Astrocyte (in vitro differentiated cells and primary cell): Measurements from ENCODE around the gene HSPA4L. TPM values are rescaled to one million over a fixed set of nuclear protein-coding genes. Genes with fewer than 3 reads are reported as not detected.

Source experiments
- DNase-seq: peaks from one replicate; pipeline ENCODE4 v3.0.0-alpha.2; 2010; ENCODE audit warnings: low read depth
- FAIRE-seq: peaks from 2 replicates; lab custom pipeline; 2011; peaks lifted over from hg19 to GRCh38; lab: Jason Lieb, UNC
- H2AFZ ChIP-seq: 2 replicates; pipeline ENCODE4 v1.6.0; 2012; ENCODE audit warnings: low read depth, low read length, inconsistent platforms
- H3K27ac ChIP-seq: 2 replicates; pipeline ENCODE4 v1.5.1; 2011; ENCODE audit warnings: low read depth, low read length, inconsistent platforms
- H3K27me3 ChIP-seq: 2 replicates; pipeline ENCODE4 v1.6.0; 2011; ENCODE audit warnings: low read length, inconsistent platforms; ENCODE audit not compliant: insufficient read depth
- H3K36me3 ChIP-seq: 2 replicates; pipeline ENCODE4 v1.5.1; 2011; ENCODE audit warnings: low read length, inconsistent platforms; ENCODE audit not compliant: insufficient read depth
- H3K4me1 ChIP-seq: 2 replicates; pipeline ENCODE4 v1.5.1; 2011; ENCODE audit warnings: low read length, inconsistent platforms; ENCODE audit not compliant: insufficient read depth
- H3K4me2 ChIP-seq: 2 replicates; pipeline ENCODE4 v1.6.0; 2012; ENCODE audit warnings: low read length, inconsistent platforms
- H3K4me3 ChIP-seq: 2 replicates; pipeline ENCODE4 v1.5.1; 2011; ENCODE audit warnings: low read depth, mild to moderate bottlenecking, low read length, inconsistent platforms; ENCODE audit not compliant: insufficient read depth
- H3K79me2 ChIP-seq: 2 replicates; pipeline ENCODE4 v1.6.0; 2012; ENCODE audit warnings: mild to moderate bottlenecking, low read length, inconsistent platforms; ENCODE audit not compliant: insufficient read depth
- H3K9ac ChIP-seq: 2 replicates; pipeline ENCODE4 v1.6.0; 2012; ENCODE audit warnings: mild to moderate bottlenecking, low read length, inconsistent platforms
- H3K9me3 ChIP-seq: 2 replicates; pipeline ENCODE4 v1.5.1; 2012; ENCODE audit warnings: low read depth, mild to moderate bottlenecking, low read length, inconsistent platforms; ENCODE audit not compliant: insufficient read depth
- H4K20me1 ChIP-seq: 2 replicates; pipeline ENCODE4 v1.6.0; 2012; ENCODE audit warnings: low read length, inconsistent platforms; ENCODE audit not compliant: insufficient read depth
- H3K27ac Mint-ChIP-seq: one replicate; pipeline ENCODE4 v1.8.0; 2021; ENCODE audit warnings: mild to moderate bottlenecking, mixed read lengths; ENCODE audit not compliant: unreplicated experiment
- H3K27me3 Mint-ChIP-seq: one replicate; pipeline ENCODE4 v1.8.0; 2021; ENCODE audit warnings: low read depth, mixed read lengths; ENCODE audit not compliant: unreplicated experiment
- H3K36me3 Mint-ChIP-seq: one replicate; pipeline ENCODE4 v1.8.0; 2021; ENCODE audit warnings: low read depth, mixed read lengths; ENCODE audit not compliant: unreplicated experiment
- H3K4me1 Mint-ChIP-seq: one replicate; pipeline ENCODE4 v1.8.0; 2021; ENCODE audit warnings: low read depth, mixed read lengths; ENCODE audit not compliant: unreplicated experiment
- H3K4me3 Mint-ChIP-seq: one replicate; pipeline ENCODE4 v1.8.0; 2021; ENCODE audit warnings: mild to moderate bottlenecking, moderate library complexity, mixed read lengths; ENCODE audit not compliant: unreplicated experiment
- H3K9me3 Mint-ChIP-seq: one replicate; pipeline ENCODE4 v1.8.0; 2021; ENCODE audit warnings: mild to moderate bottlenecking, mixed read lengths; ENCODE audit not compliant: unreplicated experiment
- CTCF ChIP-seq: IDR thresholded peaks from 2 replicates; pipeline ENCODE4 v1.5.1; 2011; ENCODE audit warnings: low read depth, mild to moderate bottlenecking, inconsistent platforms, low read length, moderate library complexity; ENCODE audit not compliant: insufficient read depth
- EZH2 ChIP-seq: IDR thresholded peaks from 2 replicates; pipeline ENCODE4 v1.6.1; 2012; ENCODE audit warnings: mild to moderate bottlenecking, low read length, inconsistent platforms; ENCODE audit not compliant: insufficient read depth
- total RNA-seq: library from RNA; stranded (reverse); gene quantifications from 2 replicates; pipeline ENCODE4 v1.2.1, GENCODE V29; 2021

Gene HSPA4L
- total RNA-seq, 1 donor from 2014 or later: 8.9 TPM

- Histone ChIP-seq H3K27ac (no peak overlapping the region), H3K4me2 (no peak overlapping the region), H3K79me2 (no peaks in the 10 kb centered on the region), H2AFZ (no peak overlapping the region), H3K36me3 (no peaks in the 10 kb centered on the region), H3K4me3 (no peak overlapping the region), H3K9ac (no peak overlapping the region), H3K4me1 (no peaks in the 10 kb centered on the region), H4K20me1 (no peaks in the 10 kb centered on the region), H3K9me3 (no peaks in the 10 kb centered on the region), H3K27me3 (no peaks in the 10 kb centered on the region)
- FAIRE-seq (peak; percentile 32), DNase-seq (no peak)
- TF ChIP-seq CTCF: no peak
- no peak for TF ChIP-seq EZH2
- Mint-ChIP-seq H3K27me3 (no peaks in the 10 kb centered on the region), H3K4me1 (no peaks in the 10 kb centered on the region), H3K9me3 (peaks cover 3% of the 10 kb centered on the region), H3K36me3 (no peaks in the 10 kb centered on the region), H3K4me3 (no peak overlapping the region), H3K27ac (no peak overlapping the region)
Measured at GRCh38 chr4:127759228-127759820, 22.8 kb upstream of the HSPA4L start.

- Histone ChIP-seq H4K20me1 (no peaks in the 10 kb centered on the region), H3K36me3 (no peaks in the 10 kb centered on the region), H2AFZ (no peak overlapping the region), H3K4me2 (no peak overlapping the region), H3K27me3 (no peaks in the 10 kb centered on the region), H3K9ac (no peak overlapping the region), H3K4me3 (no peak overlapping the region), H3K27ac (no peak overlapping the region), H3K79me2 (no peaks in the 10 kb centered on the region), H3K9me3 (no peaks in the 10 kb centered on the region), H3K4me1 (no peaks in the 10 kb centered on the region)
- DNase-seq: no peak
- Mint-ChIP-seq H3K27me3 (no peaks in the 10 kb centered on the region), H3K27ac (no peak overlapping the region), H3K4me3 (no peak overlapping the region), H3K4me1 (no peaks in the 10 kb centered on the region), H3K9me3 (peaks cover 3% of the 10 kb centered on the region), H3K36me3 (no peaks in the 10 kb centered on the region)
- TF ChIP-seq EZH2 (no peak), CTCF (no peak)
- FAIRE-seq: no peak
Measured at GRCh38 chr4:127759893-127760292, 22.2 kb upstream of the HSPA4L start.

- no peak overlapping the region for H3K27ac Mint-ChIP-seq
- Histone ChIP-seq H3K4me2 (no peak overlapping the region), H4K20me1 (no peaks in the 10 kb centered on the region), H3K4me1 (no peaks in the 10 kb centered on the region), H3K36me3 (no peaks in the 10 kb centered on the region), H2AFZ (no peak overlapping the region), H3K4me3 (no peak overlapping the region), H3K27ac (no peak overlapping the region), H3K9me3 (no peaks in the 10 kb centered on the region), H3K27me3 (no peaks in the 10 kb centered on the region), H3K79me2 (no peaks in the 10 kb centered on the region), H3K9ac (no peak overlapping the region)
- no peak for FAIRE-seq
- no peaks in the 10 kb centered on the region for H3K27me3 Mint-ChIP-seq
- H3K4me1 Mint-ChIP-seq: no peaks in the 10 kb centered on the region
- H3K4me3 Mint-ChIP-seq: no peak overlapping the region
- DNase-seq: no peak
- TF ChIP-seq EZH2 (no peak), CTCF (no peak)
- H3K9me3 Mint-ChIP-seq: no peaks in the 10 kb centered on the region
- H3K36me3 Mint-ChIP-seq: no peaks in the 10 kb centered on the region
Measured at GRCh38 chr4:127771535-127772275, 10.4 kb upstream of the HSPA4L start.
